HG02588 (cell line): ENCODE data around the gene NEU1.
"Not testable (repeated sequence)": the region's sequence is repeated elsewhere in the genome, so short reads cannot be mapped to it uniquely, and the experiment has no call there.

Experiments
- ATAC-seq: cut with Tn5 transposase; IDR thresholded peaks from one replicate; pipeline ENCODE4 v1.9.1; 2021; ENCODE audit warnings: mild to moderate bottlenecking, moderate library complexity; ENCODE audit not compliant: unreplicated experiment

The NEU1 gene

DNA sequence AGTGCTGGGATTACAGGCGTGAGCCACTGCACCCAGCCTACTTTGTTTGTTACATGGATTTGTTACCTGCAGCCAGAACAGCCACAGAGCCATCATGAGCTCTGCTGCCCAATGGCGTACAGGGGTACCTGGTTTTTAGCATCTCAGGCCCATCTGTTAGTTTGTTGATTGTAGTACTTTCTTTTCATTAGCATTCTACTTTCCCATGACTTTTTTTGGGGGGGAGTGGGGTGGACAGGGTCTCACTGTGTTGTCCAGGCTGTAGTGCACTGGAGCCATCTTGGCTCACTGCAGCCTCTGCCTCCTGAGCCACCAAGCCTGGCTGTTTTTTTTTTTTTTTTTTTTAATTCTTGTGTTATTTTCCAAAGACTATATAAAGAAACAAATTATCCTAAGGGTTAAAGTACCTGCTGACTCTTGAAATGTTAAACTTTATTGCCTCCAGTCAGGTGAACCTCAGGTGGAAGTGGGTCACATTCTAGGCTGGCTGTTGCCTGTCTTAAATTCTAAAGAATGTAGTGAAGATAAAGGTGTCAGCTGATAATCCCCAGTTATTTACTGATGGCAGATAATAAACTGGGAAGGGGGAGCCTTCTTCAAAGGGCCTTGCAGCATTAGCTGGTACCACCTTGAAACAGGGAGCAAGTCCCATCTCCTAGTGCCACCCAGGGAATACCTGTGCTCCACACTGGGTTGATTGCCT, 15.2 kb downstream of the NEU1 start:
- ATAC-seq, result no peak

- no peak for ATAC-seq
Observed at GRCh38 chr6:31844507-31844906, 18.1 kb downstream of the NEU1 start.

GRCh38 chr6:31842053-31842452, 20.6 kb downstream of the NEU1 start:
- no peak for ATAC-seq

- ATAC-seq, result not testable (repeated sequence)
Observed at GRCh38 chr6:31839779-31840126, 22.9 kb downstream of the NEU1 start.

DNA sequence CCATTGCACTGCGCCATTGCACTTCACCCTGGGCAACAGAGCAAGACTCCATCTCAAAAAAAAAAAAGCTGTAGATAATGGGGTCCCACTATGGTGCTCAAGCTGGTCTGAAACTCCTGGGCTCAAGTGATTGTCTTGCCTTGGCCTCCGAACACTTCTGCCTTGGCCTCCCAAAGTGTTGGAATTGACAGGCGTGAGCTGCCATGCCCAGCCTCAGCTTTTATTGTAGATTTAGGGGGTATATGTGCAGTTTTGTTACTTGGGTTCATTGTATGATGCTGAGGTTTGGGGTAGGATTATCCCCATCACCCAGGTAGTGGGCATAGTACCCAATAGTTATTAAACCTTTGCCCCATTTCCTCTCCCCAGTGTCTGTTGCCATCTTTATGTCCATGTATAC, 23.7 kb downstream of the NEU1 start:
- no peak for ATAC-seq

- not testable (repeated sequence) for ATAC-seq
Observed at GRCh38 chr6:31838114-31838553, 24.5 kb downstream of the NEU1 start.

DNA sequence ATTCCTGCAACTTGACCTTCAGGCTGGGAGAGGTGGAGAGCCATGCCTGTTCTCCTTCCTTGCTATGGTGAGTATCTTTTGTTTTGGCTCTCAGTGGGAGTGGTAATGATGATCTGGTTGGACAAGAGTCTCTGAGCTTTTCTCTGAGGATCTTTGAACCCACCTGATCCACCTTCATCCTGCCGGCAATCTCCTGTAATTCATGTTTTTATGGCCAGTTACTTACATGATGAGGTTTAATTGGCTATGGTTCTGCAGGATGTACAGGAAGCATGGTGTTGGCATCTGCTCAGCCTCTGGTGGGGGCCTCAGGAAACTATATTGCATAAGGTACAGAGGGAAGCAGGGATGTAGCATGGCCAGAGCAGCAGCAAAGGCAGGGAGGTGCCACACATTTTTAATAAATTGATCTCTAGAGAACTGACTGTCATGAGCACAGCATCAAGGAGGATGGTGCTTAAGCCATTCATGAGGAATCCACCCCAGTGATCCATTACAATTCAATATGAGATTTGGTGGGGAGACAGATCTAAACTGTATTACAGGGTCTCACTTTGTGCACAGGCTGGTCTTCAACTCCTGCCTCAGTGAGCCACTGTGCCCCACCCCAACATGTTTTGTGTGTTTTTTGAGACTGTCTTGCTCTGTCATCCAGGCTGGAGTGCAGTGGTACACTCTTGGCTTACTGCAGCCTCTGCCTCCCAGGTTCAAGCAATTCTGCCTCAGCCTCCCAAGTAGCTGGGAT, 25.1 kb downstream of the NEU1 start:
- no peak for ATAC-seq

DNA sequence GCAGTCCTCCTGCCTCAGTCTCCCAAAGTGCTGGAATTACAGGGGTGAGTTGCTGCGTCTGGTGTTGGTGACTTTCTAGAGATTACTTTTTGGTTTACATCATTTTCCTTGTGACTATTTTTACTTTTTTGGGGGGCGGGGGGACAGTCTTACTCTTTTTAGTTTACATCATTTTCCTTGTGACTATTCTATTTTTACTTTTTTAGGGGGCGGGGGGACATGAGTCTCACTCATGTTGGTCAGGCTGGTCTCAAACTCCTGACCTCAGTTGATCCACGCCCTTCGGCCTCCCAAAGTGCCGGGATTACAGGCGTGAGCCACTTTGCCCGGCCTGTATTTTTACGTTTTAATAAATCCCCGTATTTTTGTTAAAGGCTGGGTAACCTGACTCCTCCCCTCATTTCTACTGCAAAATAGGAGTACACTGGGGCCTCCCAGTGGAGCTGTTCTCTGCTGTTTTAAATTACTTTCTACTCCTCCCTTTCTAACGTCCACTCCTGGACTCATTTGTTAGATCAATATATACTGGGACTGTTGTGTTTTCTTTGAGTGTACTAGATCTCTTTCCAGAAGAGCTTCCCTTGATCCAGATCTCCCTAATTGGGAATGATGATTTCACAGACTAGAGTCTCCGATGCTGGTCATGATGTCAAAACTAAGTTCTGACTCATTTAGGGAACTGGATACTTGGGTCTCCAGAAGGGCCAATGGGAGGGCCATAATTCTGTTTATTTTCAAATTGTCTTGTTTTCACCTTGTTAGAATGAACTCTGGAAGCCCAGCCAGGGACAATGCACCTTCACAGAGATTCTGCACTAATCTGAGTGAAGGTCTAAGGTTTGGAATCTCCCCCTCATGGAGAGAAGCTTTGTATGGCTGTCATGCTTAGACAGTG, 25.9 kb downstream of the NEU1 start:
- ATAC-seq, result no peak

DNA sequence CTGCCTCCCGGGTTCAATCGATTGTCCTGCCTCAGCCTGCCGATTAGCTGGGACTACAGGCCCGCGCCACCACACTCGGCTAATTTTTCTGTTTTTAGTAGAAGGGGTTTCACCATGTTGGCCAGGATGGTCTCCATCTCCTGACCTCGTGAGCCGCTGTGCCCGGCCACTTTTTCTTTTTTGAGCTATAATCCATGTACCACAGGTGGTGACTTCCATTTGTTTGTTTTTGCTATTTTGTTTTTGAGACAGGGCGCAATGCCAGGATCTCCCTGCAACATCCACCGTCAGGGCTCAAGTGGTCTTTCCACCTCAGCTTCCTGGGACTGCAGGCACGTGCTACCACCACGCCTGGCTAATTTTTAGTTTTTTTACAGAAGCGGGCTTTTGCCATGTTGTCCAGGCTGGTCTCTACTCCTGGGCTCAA, 26.6 kb downstream of the NEU1 start:
- no peak for ATAC-seq

DNA sequence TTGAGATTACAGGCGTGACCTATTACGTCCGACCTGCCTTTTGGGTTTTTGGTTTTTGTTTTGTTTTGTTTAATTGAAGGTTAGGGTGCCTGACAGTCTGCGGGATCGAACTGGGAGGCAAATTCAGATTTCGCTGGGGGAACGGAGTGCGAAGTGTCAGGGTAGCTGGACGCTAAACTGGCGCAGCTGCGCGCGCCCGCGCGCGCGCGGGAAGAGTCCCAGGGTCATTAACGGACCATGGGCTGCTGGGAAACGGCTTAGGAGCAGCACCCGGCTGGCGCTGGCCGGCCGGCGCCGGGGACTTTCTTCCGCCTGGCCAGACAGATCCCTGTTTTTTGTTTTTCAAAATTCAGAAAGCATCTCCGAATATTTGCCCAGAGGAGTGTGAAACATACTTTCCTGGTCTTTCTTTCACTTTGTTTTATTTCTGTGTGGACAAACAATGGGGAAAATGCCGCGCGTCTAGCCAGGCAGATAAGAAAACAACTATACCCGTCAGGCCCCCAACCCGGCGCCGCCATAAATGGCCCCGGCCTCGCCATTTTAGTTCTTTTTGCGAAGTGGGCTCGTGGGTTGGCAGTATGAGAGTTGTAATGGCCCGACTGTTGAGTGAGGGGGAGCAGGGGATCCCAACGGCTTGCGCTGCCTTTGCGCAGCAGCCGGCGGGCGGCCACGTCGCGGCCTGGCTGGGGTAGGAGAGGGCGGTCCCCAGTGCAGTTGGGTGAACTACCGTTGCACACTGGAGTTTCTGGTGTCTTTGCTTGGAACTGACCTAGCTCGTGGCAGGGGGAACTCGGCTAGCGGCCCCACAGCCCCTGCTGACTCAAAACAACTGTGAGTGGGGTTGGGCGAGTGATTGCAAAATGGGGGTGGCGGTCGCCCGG, 28.0 kb downstream of the NEU1 start:
- ATAC-seq, result peak; percentile 41

DNA sequence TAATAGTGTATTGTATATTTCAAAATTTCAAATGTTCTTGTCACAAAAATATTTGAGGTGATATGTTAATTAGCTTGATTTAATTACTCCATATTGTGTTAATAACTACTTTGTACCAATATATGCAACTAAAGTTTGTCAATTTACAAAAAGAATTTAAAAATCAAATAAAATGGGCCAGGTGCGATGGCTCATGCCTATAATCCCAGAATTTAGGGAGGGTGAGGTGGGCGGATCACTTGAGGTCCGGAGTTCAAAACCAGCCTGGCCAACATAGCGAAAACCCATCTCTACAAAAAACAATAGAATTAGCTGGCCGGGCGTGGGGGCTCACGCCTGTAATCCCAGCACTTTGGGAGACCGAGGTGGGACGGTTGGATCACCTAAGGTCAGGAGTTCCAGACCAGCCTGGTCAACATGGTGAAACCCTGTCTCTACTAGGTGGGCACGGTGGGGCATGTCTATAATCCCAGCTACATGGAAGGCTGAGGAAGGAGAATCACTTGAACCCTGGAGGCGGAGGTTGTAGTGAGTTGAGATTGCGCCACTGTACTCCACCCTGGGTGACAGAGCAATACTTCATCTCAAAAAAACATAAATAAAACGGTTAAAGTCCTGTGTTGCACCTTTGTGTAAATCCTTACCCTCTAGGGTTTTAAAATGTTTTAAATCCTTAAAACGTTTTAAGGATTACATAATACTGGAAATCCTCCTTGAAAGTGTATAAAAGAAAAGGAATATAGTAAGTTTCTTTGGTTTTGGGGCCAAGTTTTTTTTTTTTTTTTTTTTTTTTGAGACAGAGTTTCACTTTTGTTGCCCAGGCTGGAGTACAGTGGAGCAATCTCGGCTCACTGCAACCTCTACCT, 31.0 kb downstream of the NEU1 start:
- ATAC-seq, result no peak

DNA sequence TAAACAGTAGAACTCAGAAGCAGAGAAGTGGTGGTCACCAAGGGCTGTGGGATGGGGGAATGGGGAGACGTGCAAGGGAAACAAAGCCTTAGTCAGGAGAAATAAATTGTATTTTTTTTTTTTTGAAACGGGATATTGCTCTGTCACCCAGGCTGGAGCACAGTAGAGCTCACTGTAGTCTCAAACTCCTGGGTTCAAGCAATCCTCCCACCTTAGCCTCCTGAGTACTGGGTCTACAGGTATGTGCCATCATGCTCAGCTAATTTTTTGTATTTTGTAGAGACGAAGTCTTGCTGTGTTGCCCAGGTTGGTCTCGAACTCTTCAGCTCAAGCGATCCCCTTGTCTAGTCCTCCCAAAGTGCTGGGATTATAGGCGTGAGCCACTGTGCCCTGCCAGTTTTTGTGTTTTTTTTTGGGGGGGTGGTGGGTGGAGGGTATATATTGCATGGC, 31.7 kb downstream of the NEU1 start:
- no peak for ATAC-seq

DNA sequence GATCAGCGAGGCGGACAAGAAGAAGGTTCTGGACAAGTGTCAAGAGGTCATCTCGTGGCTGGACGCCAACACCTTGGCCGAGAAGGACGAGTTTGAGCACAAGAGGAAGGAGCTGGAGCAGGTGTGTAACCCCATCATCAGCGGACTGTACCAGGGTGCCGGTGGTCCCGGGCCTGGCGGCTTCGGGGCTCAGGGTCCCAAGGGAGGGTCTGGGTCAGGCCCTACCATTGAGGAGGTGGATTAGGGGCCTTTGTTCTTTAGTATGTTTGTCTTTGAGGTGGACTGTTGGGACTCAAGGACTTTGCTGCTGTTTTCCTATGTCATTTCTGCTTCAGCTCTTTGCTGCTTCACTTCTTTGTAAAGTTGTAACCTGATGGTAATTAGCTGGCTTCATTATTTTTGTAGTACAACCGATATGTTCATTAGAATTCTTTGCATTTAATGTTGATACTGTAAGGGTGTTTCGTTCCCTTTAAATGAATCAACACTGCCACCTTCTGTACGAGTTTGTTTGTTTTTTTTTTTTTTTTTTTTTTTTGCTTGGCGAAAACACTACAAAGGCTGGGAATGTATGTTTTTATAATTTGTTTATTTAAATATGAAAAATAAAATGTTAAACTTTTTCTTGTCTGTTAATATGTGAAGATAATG, 32.9 kb downstream of the NEU1 start:
- no peak for ATAC-seq

GRCh38 chr6:31827286-31828079, 35.1 kb downstream of the NEU1 start, which contains the start of gene HSPA1B:
TSS of gene HSPA1B (plus strand) at chr6:31827738. CDS start at chr6:31827951, 213 bp downstream.
- ATAC-seq, result peak; percentile 66

DNA sequence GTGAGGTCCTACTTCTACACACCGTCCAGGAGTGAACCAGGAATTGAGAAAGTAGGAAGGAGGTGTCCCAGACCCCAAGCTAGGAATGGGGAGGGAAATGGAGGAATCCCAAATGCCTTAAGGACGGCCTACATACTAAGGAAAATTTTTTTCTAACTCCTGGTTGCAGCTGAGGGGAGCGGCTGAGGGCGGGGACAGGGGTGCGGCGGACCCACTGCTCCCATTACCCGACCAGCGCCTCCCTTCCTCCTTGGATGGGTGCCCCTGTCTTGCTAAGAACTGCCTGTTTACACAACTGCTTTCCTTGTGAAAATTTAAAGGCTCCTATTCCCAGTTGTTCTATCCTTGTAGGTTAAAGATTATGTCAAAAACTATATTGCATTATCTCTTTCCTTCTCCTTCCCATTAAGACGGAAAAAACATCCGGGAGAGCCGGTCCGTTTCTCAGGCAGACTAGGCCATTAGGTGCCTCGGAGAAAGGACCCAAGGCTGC, 35.8 kb downstream of the NEU1 start:
- no peak for ATAC-seq

GRCh38 chr6:31825553-31825952, 37.1 kb downstream of the NEU1 start:
- no peak for ATAC-seq

- not testable (repeated sequence) for ATAC-seq
Observed at GRCh38 chr6:31823592-31824196, 38.9 kb downstream of the NEU1 start.
